Central memory CD8-positive, alpha-beta T cell (primary cell): Measurements from ENCODE around the gene RAMAC.
"Not testable (repeated sequence)": the region's sequence is repeated elsewhere in the genome, so short reads cannot be mapped to it uniquely, and the experiment has no call there.

ENCODE experiments used
- ATAC-seq: fragments of 150-1000 bp; cut with Tn5 transposase; replicated peaks from 2 replicates; pipeline ENCODE4 v1.10.0; 2022; ENCODE audit warnings: mild to moderate bottlenecking, moderate FRiP score, moderate number of reproducible peaks; ENCODE audit not compliant: poor library complexity, severe bottlenecking; ENCODE audit errors: extremely low read depth
- DNase-seq, 2 donors: peaks; one replicate each; pipeline ENCODE4 v3.0.0; 2021; ENCODE audit warnings: low spot score in 2 of 2
- H3K27ac Mint-ChIP-seq: one replicate; pipeline ENCODE4 v1.8.0; 2022; ENCODE audit warnings: low read depth, mild to moderate bottlenecking, moderate library complexity, mixed read lengths
- H3K27me3 Mint-ChIP-seq: one replicate; pipeline ENCODE4 v1.8.0; 2022; ENCODE audit warnings: mixed read lengths
- H3K36me3 Mint-ChIP-seq: one replicate; pipeline ENCODE4 v1.8.0; 2022; ENCODE audit warnings: mild to moderate bottlenecking, moderate library complexity, mixed read lengths; ENCODE audit not compliant: insufficient read depth
- H3K4me1 Mint-ChIP-seq: one replicate; pipeline ENCODE4 v1.8.0; 2022; ENCODE audit warnings: mixed read lengths
- H3K4me3 Mint-ChIP-seq: one replicate; pipeline ENCODE4 v1.8.0; 2022; ENCODE audit warnings: mild to moderate bottlenecking, moderate library complexity, mixed read lengths
- H3K9me3 Mint-ChIP-seq: one replicate; pipeline ENCODE4 v1.8.0; 2022; ENCODE audit warnings: mixed read lengths

RAMAC gene

DNA sequence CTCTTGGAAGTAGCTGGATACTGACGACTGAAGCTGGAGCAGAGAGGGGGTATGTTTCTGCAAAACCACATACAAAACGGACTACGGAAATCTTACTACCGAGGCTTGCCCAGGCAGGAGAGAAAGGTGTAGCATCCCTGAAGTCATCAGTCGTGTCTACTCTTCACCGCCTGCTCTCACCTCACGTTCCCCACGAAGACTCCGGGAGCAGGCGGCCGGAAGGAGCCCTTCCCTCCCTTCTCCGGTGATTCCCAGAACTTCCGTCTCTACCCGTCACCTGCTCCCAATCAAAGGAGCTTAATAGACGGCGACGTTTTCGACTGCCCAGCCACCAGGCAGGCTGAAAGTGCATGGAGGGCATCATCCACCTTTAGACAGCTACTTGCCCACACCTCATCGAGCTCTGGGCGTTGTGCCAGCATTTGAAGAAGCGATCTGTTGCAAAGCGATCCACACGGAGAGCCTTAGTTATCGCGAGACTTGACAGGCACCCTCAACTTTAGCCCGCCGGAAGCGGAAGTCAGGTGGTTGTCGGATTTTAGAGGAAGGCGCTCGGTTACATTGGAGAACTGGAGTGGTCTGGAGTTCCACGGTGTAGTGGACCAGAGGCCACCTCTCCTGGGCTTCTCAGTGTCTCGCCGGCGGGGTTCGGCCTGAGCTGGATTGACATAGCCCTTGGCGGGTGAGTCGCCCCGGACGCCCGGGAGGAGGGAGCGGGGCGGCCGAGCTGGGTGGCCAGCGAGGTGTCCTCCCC lies at the start of gene RAMAC:
Gene RAMAC, plus strand, starts transcription at position 523 of the 754 bp plus-strand sequence. CDS start 2,809 bp downstream, outside the sequence.
- DNase-seq (peak; percentile 81 to 86), ATAC-seq (peak; percentile 91)
- H3K27me3 Mint-ChIP-seq: no peaks in the 10 kb centered on the region
- peak within 1 kb of the TSS; percentile 99 for H3K4me3 Mint-ChIP-seq
- peaks cover 23% of the 10 kb centered on the region for H3K4me1 Mint-ChIP-seq
- H3K9me3 Mint-ChIP-seq: no peaks in the 10 kb centered on the region
- peak within 1 kb of the TSS; percentile 89 for H3K27ac Mint-ChIP-seq
- H3K36me3 Mint-ChIP-seq: peaks cover 34% of the 10 kb centered on the region

DNA sequence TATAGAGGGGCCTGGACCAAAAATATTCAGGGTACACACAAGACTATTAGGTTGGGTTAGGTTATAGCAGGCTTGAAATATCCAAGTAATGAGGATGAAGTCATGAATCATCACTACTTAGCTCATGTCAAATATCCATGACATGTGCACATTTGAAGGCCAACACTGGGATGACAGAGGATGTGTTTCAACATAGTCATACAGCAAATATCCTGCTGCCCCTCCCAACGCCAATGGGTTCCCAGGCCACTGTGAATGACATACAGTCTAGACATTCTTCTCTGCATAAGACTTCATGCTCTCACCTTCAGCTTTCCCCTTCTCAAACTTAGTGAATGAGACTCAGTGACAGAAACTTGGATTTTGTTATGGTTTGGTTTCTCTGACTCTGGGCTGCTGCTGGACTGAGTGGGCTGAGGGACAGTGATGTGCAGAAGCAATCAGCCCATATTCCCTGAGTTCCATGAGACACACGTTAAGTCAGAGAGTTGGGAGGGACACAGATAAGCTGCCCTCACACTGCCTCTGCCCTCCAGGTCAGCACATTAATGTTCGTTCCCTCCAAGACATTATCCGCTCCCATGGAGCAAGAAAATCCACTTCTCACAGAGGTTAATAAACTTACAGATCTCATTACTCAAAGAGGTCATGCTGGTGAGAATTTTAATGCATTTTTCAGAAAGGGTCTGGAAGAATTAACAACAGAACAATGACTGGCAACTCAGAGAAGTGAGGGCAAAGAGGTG lies 48.9 kb upstream of the RAMAC start:
- no peaks in the 10 kb centered on the region for H3K36me3 Mint-ChIP-seq
- ATAC-seq (no peak), DNase-seq (no peak)
- peaks cover 13% of the 10 kb centered on the region for H3K27me3 Mint-ChIP-seq
- no peak overlapping the region for H3K27ac Mint-ChIP-seq
- H3K9me3 Mint-ChIP-seq: no peaks in the 10 kb centered on the region
- H3K4me3 Mint-ChIP-seq: no peak overlapping the region
- no peaks in the 10 kb centered on the region for H3K4me1 Mint-ChIP-seq

DNA sequence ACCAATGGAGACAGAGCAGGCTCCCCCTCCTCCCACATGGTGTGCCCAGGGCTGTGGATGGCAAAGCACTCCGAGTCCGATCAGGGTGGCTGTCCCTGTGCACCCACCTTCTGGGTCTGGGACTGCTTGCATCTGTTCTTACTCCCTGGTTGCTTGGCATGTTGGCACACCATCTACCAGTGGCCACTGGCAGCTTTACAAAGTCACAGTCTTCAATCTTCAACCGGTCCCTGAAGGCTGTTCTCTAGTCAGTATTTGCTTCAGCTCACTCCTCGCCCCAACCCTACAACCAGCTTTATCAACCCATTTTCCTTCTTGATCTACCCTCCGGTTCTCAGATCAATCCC lies 48.3 kb upstream of the RAMAC start:
- ATAC-seq (no peak), DNase-seq (no peak)
- Mint-ChIP-seq H3K36me3 (no peaks in the 10 kb centered on the region), H3K27ac (no peak overlapping the region), H3K4me1 (no peaks in the 10 kb centered on the region), H3K9me3 (no peaks in the 10 kb centered on the region), H3K27me3 (peaks cover 13% of the 10 kb centered on the region), H3K4me3 (no peak overlapping the region)

DNA sequence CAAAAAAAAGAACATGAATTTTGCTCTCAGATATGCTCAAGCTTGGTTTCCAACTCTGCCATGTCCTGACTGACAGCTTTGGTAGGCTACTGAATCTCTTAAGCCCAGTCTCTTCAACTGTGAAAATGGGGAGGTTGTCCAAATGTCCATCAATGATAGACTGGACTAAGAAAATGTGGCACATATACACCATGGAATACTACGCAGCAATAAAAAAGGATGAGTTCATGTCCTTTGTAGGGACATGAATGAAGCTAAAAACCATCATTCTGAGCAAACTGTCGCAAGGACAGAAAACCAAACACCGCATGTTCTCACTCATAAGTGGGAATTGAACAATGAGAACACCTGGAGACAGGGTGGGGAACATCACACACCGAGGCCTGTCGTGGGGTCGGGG lies 46.3 kb upstream of the RAMAC start:
- ATAC-seq, DNase-seq, H3K36me3 Mint-ChIP-seq, H3K9me3 Mint-ChIP-seq, H3K27ac Mint-ChIP-seq, H3K4me1 Mint-ChIP-seq, H3K4me3 Mint-ChIP-seq: not testable (repeated sequence)
- H3K27me3 Mint-ChIP-seq: peaks cover 13% of the 10 kb centered on the region

DNA sequence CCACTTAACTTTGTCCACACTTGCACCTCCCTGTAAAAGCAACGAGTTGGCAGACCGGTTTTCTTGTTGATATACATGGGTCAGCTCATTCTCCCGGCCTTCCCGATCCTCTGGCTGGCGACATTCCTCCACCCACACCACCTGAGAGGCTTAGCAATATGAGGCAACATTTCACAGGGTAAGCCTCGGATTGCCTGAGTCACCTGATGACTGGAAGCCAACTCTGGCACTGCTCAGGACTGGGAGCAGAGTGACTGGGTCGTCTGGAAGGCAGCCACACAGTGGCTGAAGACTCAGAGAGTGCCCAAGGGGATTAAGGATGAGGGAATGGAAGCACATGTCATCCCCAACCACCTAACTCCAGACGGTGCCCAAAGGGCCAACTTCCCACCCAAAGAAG lies 43.3 kb upstream of the RAMAC start:
- ATAC-seq (no peak), DNase-seq (no peak)
- no peaks in the 10 kb centered on the region for H3K9me3 Mint-ChIP-seq
- no peak overlapping the region for H3K4me3 Mint-ChIP-seq
- no peaks in the 10 kb centered on the region for H3K36me3 Mint-ChIP-seq
- H3K4me1 Mint-ChIP-seq: no peaks in the 10 kb centered on the region
- H3K27me3 Mint-ChIP-seq: peaks cover 31% of the 10 kb centered on the region
- no peak overlapping the region for H3K27ac Mint-ChIP-seq

GRCh38 chr15:82943176-82943575 lies 42.8 kb upstream of the RAMAC start:
- H3K4me3 Mint-ChIP-seq: no peak overlapping the region
- peaks cover 29% of the 10 kb centered on the region for H3K27me3 Mint-ChIP-seq
- H3K9me3 Mint-ChIP-seq: no peaks in the 10 kb centered on the region
- H3K4me1 Mint-ChIP-seq: no peaks in the 10 kb centered on the region
- DNase-seq (no peak), ATAC-seq (no peak)
- no peak overlapping the region for H3K27ac Mint-ChIP-seq
- H3K36me3 Mint-ChIP-seq: no peaks in the 10 kb centered on the region

DNA sequence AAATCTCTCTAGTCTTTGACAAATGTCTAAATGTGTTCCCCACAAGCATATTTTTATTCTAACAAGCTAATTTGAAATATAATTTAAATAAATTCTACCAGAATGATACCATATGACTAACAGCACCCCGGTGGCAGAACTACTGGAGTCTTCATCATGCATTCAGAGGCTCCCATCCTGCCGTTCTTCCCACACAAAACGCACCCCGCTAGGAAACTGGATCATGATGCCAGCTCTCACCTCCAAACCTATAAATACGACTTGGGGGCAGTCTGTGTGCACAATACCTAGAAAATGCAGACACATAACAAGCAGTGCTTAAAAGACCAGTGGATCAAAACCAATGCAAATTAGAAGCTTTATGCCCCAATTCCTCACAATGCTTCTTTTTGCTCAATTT lies 42.0 kb upstream of the RAMAC start:
- H3K27ac Mint-ChIP-seq: no peak overlapping the region
- no peak for DNase-seq
- ATAC-seq: no peak
- H3K4me1 Mint-ChIP-seq: no peaks in the 10 kb centered on the region
- H3K4me3 Mint-ChIP-seq: no peak overlapping the region
- H3K36me3 Mint-ChIP-seq: no peaks in the 10 kb centered on the region
- H3K27me3 Mint-ChIP-seq: peaks cover 20% of the 10 kb centered on the region
- H3K9me3 Mint-ChIP-seq: no peaks in the 10 kb centered on the region

DNA sequence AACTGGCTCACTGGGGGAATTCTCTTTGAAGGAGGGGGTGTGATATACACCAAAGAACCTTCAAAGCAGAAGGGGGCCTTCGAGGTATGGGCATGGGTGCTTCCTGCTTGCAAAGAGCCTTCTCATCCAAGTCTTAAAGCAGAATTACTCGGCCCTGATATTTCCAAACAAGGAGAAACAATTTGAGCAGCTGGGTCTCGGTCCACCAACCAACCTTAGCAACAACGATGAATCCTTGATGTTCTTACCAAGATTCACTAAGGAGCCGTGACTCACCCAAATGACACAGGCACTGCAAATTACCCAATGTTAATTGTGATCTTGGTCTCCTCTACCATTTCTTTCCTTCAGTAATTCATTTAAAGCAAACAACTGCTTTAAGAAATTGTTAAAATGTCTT lies 41.2 kb upstream of the RAMAC start:
- Mint-ChIP-seq H3K9me3 (no peaks in the 10 kb centered on the region), H3K27me3 (peaks cover 18% of the 10 kb centered on the region), H3K4me3 (no peak overlapping the region), H3K4me1 (no peaks in the 10 kb centered on the region), H3K36me3 (no peaks in the 10 kb centered on the region), H3K27ac (no peak overlapping the region)
- no peak for DNase-seq
- ATAC-seq: no peak

- DNase-seq: no peak
- no peak overlapping the region for H3K27ac Mint-ChIP-seq
- H3K36me3 Mint-ChIP-seq: no peaks in the 10 kb centered on the region
- H3K27me3 Mint-ChIP-seq: peaks cover 18% of the 10 kb centered on the region
- ATAC-seq: no peak
- H3K9me3 Mint-ChIP-seq: no peaks in the 10 kb centered on the region
- no peak overlapping the region for H3K4me3 Mint-ChIP-seq
- H3K4me1 Mint-ChIP-seq: no peaks in the 10 kb centered on the region
Measured at GRCh38 chr15:82945326-82945725, 40.7 kb upstream of the RAMAC start.

- Mint-ChIP-seq H3K4me3 (no peak overlapping the region), H3K4me1 (no peaks in the 10 kb centered on the region), H3K27me3 (peaks cover 18% of the 10 kb centered on the region), H3K36me3 (no peaks in the 10 kb centered on the region), H3K9me3 (no peaks in the 10 kb centered on the region), H3K27ac (no peak overlapping the region)
- ATAC-seq (no peak), DNase-seq (no peak)
Measured at GRCh38 chr15:82946155-82946701, 39.8 kb upstream of the RAMAC start.

DNA sequence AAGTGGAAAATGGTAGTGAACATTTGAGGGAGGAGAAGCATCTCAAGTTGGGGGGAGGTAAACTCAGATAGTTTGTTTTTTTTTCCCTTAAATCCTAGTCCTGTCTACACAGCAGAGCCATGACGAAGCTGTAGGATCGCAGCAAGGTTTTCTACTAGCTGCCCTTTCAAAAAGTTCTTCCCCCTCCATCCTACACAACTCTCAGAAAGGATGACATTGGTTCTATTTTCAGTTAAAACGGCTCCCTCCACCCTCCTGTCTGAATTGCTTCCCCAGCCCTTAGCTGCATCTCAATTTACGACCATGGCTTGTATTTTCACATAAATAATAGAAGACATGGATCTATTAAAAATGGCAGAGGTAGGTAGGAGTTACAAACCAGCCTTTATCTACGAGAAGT lies 35.7 kb upstream of the RAMAC start:
- H3K27me3 Mint-ChIP-seq: peaks cover 18% of the 10 kb centered on the region
- no peaks in the 10 kb centered on the region for H3K36me3 Mint-ChIP-seq
- H3K9me3 Mint-ChIP-seq: no peaks in the 10 kb centered on the region
- no peak for DNase-seq
- ATAC-seq: no peak
- H3K4me1 Mint-ChIP-seq: no peaks in the 10 kb centered on the region
- no peak overlapping the region for H3K4me3 Mint-ChIP-seq
- H3K27ac Mint-ChIP-seq: no peak overlapping the region

GRCh38 chr15:82950746-82951370 lies 35.2 kb upstream of the RAMAC start:
- Mint-ChIP-seq H3K4me1 (no peaks in the 10 kb centered on the region), H3K36me3 (no peaks in the 10 kb centered on the region), H3K4me3 (no peak overlapping the region), H3K27ac (no peak overlapping the region), H3K27me3 (peaks cover 18% of the 10 kb centered on the region), H3K9me3 (no peaks in the 10 kb centered on the region)
- ATAC-seq (no peak), DNase-seq (no peak)
